ENCODE data around the gene MAPK14.
A peak's percentile ranks its signal among the peaks of the same experiment; 100 is the strongest.

MAPK14 gene

DNA sequence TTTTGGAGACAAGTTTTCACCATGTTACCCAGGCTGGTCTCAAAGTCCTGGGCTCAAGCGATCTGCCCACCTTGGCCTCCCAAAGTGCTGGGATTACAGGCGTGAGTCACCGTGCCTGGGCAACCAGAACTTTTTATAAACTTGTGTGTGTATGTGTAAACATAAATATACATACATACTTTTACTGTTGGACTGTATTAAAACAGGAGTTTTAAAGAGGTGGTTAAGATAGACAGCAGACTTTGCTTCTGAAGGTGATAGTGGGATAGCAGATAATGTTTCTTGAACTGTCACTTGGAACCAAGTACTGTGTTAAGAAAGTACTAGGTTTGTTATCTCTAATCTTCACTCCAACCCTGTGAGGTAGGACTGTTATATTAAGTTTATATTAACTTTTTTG is 74.1 kb downstream of the MAPK14 start:
- no peak for DNase-seq (ENCODE audit: low read depth in 2 of 2)

DNA sequence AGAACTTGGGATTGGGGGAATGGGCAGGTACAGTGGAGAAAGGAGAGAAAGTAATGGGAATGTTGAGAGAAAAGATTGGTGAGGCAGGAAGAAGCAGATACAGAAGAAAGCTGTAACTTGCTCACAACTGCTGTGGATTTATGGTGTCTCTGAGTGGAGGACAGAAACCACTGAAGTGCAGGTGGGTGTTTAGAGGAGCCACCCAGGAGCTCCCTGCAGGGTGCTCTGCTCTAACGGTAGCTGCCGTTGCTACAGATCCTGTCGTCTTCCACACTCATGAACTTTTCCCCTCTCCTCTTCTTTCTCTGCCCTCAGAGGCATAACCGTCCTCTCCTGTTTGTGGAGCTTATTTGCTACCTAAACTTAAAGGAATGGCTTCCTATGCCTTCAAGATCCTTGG is 75.2 kb downstream of the MAPK14 start:
- DNase-seq (ENCODE audit: low read depth in 2 of 2): no peak

DNA sequence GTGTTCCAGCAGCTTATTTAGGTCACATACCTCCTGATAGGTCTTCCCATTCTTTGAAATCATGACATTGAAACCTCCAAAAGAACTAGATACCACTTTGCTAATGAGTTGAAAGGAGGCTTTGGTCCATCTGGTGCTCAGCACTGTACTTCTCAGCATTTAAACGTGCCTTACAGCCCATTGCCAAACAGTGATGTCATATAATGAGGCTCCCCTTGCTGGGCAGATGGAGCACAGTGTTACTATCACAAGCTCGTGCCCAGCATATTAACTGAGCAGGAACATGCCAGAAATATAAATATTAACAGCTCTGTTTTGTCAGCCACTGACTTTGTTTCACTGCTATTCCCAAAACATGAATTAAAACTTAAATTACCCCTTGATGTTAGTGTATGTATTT is 77.2 kb downstream of the MAPK14 start:
- no peak for DNase-seq (ENCODE audit: low read depth in 2 of 2)

DNA sequence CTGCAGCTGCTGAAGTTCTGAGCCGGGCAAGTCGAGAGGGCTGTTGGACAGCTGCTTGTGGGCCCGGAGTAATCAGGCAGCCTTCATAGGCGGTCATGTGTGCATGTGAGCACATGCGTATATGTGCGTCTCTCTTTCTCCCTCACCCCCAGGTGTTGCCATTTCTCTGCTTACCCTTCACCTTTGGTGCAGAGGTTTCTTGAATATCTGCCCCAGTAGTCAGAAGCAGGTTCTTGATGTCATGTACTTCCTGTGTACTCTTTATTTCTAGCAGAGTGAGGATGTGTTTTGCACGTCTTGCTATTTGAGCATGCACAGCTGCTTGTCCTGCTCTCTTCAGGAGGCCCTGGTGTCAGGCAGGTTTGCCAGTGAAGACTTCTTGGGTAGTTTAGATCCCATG is 81.5 kb downstream of the MAPK14 start:
- no peak for DNase-seq (ENCODE audit: low read depth in 2 of 2)

DNA sequence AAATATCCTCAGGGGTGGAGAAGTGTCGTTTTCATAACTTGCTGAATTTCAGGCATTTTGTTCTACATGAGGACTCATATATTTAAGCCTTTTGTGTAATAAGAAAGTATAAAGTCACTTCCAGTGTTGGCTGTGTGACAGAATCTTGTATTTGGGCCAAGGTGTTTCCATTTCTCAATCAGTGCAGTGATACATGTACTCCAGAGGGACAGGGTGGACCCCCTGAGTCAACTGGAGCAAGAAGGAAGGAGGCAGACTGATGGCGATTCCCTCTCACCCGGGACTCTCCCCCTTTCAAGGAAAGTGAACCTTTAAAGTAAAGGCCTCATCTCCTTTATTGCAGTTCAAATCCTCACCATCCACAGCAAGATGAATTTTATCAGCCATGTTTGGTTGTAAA is 82.4 kb downstream of the MAPK14 start:
- DNase-seq (ENCODE audit: low read depth in 2 of 2): no peak

DNA sequence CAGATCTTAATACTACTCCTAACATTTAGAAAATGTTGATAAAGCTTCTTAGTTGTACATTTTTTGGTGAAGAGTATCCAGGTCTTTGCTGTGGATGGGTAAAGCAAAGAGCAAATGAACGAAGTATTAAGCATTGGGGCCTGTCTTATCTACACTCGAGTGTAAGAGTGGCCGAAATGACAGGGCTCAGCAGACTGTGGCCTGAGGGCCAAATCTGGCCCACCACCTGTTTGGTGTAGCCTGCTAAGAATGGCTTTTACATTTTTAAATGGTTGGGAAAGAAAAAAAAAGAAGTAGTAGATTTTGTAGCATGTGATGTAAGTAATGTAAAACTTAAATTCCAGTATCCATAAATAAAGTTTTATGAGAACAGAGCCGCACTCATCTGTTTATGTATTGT is 83.3 kb downstream of the MAPK14 start:
- DNase-seq (ENCODE audit: low read depth in 2 of 2): no peak

DNA sequence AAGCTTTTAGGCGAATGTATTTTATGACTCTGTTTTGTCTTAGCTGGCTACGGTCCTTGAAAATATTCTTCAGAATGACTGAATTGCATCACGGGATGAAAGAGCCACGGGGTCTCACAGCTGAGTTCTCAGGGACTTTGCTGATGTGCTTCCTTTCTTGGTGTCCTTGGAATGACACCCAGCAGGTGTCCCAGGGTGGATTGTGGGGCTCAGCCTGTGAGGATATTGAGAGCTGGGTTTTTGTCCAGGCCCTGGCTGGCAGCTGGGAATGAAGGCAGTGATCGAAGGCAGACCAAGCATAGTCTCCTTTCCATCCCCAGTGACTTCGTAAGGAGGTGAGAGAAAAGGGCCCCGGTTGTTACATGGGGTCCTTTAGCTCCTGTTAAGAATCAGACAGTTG is 83.9 kb downstream of the MAPK14 start:
- no peak for DNase-seq (ENCODE audit: low read depth in 2 of 2)

DNA sequence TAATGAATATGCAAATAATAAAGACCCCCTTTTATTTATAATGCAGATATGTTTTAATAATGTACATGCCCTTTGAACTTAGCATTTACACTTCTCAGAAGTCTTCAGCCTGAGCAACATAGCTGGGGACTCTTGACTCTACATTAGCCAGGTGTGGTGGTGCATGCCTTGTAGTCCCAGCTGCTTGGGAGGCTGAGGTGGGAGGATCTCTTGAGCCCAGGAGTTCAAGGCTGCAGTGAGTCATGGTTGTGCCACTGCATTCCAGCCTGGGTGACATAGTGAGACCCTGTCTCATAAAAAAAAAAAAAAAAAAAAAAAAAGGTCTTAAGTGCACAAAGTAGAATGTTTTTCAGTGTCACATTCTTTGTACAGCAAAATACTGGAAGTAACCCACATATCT is 85.4 kb downstream of the MAPK14 start:
- no peak for DNase-seq (ENCODE audit: low read depth in 2 of 2)

DNA sequence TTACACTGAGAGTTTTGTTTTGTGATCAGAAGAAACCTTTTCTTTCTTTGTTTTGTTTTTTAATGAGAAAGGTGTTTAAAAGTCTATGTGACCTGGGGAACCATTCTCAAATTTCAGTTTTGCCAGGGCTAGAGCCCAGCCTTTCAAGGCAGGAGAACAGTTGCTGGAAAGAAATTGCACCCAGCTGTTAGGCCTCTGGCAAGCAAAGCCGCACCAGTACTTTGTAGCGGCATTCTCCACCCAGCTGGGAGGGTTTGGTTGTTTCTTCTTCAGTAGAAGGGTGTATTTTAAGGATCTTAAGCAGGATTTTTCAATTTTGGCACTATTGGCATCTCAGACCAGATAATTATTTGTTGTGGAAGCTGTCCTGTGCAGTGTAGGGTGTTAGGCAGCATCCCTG is 86.1 kb downstream of the MAPK14 start:
- DNase-seq (ENCODE audit: low read depth in 2 of 2): no peak

DNA sequence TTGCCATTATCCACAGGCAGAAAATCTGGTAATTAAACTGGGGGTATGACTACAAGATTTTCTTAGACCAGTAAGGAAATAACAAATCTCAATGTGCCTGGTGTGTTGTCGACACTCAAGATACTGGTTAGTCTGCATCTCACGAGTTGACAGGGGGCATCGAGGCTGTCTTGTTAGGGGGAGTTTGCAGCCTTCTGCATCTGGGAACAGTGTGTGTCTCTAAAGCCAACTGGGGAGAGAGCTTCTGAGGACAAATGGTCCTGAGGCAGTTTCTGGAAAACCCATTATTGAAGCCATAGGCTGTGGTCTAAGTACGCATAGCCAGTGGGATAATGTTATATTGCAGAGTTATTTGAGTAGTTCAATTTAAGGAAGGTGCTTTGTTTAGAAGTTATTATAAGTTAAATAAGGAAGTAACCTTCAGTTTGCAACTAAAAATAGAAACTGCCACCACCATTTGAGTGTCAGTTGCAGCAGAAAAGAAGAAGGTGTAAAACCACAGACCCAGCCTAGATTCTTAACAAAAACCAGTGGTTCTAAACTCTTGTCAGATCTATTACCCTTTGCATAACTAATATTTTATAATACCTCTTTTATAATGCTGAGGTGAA is 87.3 kb downstream of the MAPK14 start:
- no peak for DNase-seq (ENCODE audit: low read depth in 2 of 2)

DNA sequence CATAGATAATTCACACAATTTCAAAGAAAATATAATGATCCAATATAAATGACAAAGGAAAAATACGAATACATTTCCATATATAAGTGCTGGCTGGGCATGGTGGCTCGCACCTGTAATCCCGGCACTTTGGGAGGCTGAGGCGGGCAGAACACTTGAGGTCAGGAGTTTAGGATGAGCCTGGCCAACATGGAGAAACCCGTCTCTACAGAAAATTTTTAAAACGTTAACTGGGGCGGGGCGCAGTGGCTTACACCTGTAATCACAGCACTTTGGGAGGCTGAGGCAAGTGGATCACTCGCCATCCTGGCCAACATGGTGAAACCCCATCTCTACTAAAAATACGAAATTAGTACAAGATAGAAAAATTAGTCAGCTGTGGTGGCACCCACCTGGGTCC is 87.8 kb downstream of the MAPK14 start:
- DNase-seq (ENCODE audit: low read depth in 2 of 2): no peak

DNA sequence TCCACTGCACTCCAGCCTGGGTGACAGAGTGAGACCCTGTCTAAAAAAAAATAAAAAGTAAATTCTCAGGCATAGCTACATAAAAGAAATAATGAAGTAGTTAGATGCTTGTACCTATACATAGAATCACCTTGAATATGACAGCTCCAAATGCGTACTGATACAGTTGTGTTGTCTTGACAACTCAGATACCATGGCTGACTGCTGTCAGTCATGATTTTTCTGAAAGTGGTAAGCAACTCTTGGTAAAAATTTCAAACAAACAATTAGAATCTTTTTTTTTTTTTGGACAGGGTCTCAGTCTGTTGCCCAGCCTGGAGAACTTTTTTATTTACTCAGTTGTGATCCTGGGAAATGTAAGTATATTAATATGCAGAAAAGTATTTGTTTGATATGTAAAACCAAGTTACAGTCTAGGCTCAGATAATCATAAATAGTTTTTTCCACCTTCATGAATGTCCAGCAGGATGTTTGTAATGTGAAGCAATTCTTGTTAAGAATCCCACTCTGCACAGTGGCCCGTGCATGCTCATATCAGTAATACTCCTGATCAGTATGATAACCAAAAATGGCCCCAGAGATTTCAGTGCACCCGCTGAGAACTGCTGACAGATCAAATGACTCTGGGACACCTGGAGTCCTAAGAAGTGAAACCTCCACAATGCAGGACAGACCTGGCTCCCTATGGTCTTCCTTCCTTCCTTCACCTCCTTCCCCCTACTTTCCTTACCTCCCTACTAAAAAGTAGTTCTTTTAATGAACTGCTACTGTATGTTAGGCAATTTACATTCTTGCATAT is 88.7 kb downstream of the MAPK14 start:
- no peak for DNase-seq (ENCODE audit: low read depth in 2 of 2)

DNA sequence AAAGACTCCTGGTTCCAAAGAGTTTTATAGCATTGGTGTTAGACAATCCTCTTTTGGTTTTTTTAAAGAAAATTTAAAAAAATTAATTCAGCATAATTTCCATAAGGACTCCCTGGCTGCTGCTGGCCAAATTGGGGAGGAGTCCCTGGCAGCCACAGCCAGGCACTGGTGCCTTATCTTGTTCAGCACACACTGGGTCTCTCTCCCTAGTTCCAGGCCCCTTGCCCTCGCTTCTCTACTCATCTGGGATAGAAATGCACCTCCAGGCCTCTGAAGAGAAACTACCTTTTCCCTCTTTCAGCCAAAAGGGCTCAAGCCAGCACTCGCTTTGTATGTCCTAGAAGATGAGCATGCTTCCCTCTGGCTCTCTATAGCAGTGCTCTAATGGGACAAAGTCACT is 89.3 kb downstream of the MAPK14 start:
- DNase-seq (ENCODE audit: low read depth in 2 of 2): no peak

DNA sequence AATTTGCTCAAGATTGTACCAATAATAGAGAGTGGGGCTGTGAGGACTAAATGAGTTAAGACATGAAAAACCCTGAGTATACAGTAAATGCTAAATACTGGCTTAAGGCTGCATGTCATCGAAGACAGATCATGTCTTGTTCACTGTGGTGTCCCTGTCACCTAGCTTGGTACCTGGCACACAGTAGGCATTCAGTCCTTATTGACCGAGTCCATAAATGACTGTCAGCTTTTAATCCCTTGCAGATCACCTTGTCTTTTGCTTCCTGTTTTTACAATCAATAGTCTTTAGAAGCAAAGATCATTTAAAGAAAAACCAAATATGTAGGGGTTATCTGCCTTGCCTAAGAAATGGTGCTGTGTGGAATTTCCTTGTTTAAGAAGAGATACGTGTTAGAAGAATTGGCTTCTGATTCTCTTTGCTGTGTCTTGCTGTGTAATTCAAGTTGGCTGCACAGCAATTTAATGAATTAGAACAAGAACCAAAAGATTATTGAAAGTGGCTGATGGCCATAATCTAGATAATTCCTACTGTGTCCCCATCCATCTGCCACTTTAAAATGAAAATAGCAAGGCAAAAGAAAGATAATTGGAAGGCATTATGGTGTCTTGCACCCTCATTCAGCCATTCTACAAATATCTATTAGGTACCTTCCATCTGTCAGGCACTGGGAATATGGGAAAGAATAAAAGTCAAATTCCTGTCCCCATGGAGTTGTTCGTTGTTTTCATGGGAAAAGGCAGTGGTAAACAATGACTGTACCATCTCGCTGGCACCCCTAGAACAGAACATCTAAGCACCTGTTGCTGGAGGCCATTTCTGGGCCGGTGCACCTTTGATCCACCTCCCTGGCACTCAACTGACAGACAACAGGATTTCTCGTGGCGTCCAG is 90.3 kb downstream of the MAPK14 start:
- no peak for DNase-seq (ENCODE audit: low read depth in 2 of 2)

DNA sequence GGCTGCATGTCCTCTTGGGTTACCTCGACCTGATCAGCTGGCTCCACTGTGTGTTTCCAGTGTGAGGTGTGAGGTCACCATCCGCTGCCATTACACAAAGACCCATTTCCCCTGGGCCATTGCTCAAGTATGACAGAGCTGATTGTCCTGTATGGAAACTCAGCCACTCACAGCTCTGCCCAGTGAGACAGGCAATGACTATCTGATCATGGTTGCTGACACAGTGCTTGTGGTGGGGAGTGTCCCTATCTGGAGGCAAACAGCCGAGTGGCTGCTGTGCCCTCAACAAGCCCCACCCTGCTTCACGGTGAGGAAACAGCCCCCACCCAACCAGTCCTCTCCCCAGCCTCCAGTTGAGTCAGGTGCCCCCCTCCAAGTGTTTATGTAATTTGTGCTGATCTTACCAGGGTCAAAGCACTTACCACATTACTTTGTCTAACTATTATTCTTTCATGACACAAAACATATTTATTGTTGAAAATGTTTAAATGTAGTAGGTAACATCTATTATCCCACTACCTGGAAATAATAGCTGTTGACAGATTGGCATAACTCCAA is 91.0 kb downstream of the MAPK14 start:
- peak; percentile 17 to 28 for DNase-seq (ENCODE audit: low read depth in 2 of 2)

DNA sequence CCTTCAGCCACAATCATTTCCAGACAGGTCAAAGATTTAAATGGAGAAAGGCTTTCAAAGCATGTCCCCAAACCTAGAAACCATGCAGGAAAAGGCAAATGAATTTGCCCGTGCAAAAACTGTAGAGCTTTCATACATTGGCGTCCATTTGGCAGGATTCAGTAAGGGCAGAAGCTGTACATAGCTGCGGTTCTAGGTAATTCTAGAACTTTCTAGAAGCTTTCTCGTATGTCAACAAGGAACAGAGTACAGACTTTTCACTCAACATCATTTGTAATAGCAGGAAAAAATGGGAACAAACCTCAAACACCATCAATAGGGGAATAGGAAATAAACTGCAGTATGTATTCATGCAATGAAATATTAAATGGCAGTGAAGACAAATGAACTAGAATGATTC is 91.6 kb downstream of the MAPK14 start:
- no peak for DNase-seq (ENCODE audit: low read depth in 2 of 2)

DNA sequence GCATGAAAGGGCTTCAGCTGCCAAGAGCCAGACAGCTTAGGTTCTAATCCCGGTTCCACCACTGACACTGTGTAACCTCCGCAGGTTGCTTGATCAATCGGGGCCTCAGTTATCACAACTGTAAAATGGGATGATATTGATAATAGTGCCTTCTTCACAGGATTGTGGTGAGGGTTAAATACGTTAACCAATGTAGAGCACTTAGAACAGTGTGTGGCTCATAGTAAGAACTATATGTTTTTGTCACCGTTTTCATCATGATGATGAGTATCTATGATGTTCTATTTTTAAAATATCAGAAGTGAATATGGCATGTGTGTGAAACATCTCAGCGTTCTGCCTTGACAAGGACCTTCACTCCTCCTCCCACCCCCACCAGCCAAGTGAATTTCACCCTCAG is 92.4 kb downstream of the MAPK14 start:
- no peak for DNase-seq (ENCODE audit: low read depth in 2 of 2)

DNA sequence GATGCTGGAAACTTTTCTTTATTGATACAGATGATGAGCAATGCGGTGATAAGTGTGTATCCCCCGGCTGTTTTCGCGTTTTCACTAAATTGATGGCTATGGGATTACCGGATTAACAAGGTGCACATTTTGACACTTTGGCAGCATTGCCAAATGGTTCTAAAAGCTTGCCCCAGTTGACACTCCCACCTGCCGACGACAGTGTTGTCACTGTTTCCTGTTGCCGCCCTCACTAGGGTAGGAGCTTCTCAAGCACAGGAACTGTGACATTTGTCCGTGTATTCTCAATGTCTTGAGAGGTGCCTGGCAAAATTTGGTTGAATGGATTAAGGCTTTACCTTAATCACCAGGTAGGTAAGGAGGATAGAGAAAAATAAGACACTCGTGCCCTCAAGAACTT is 92.9 kb downstream of the MAPK14 start:
- peak; percentile 42 to 54 for DNase-seq (ENCODE audit: low read depth in 2 of 2)

DNA sequence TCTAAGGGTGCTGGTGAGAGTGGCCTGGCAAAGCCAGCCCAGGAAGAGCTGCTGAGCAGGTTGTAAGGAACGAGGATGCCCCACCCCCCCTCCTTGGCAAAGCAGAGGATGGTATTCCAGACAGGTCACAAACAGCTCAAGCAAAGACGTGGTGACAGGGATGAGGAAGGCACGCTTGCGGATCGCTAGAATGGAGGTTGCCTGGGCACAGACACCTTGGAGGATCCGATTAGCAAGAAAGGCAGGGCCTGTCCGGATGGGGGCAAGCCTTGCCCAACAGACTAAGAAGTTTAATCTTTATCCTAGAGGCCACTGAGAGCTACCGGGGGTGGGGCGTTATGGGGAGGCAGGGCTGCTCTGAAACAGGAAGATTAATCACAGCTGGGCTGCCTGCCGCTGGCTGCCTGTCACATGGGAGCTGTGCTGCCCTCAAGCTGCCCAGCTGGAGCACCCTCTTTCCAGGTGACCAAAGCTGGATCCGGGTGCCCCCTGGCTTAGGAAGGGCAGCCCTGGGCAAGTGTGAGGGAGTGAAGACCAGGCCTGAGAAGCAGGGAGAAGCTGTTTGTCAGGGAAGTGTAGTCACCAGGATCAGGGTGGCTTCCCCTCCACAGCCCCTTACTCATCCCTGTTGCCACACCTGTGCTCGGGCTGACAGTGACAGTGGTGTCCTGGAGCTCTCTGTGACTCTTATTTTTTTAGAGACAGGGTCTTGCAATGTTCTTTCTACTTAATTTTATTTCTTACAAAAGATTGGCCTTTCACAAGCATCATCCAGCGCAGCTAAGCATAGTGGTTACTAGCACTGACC is 93.6 kb downstream of the MAPK14 start:
- peak; percentile 25 to 44 for DNase-seq (ENCODE audit: low read depth in 2 of 2)

DNA sequence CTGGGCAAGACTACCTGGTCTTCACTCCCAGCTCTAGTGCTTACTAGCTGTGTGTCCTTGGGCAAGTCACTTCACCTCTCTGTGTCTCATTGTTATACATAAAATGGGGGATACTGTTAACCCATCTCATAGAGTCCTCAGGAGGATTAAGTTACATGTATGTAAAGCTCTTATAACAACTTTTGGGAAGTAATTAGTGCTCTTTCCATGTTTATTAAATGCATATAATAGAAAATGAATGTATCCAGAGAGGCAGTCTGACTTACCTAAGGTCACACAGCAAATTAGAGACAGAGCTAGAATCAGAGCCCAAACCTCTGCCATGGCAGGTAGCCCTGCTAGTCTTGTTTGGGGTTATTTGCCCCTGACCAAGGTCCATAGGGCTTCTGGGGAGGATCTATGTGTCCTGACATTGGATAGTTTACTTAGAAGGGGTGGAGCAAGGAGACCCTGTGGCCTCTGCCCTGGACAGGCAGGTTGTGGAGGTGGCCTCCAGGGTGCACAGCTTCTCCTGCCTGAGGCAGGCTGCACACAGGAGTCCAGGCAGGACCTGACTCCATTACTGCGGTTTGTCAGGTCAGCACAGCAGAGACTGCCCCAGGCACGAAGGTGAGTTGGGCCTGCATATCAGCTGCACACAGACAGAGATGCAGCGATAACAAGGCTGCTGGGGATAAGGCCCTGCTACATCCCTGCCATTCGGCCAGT is 94.3 kb downstream of the MAPK14 start:
- DNase-seq (ENCODE audit: low read depth in 2 of 2): no peak
